Choroid plexus epithelial cell (primary cell): ENCODE results near the gene KLRG1.

Source experiments
- DNase-seq: peaks from one replicate; pipeline ENCODE4 v3.0.0-alpha.2; 2010; ENCODE audit warnings: low read depth
- H3K4me3 ChIP-seq: 2 replicates; pipeline ENCODE4 v1.5.1; 2011; ENCODE audit warnings: low read depth, mild to moderate bottlenecking, control low read depth, low read length, moderate library complexity
- CTCF ChIP-seq: conservative IDR thresholded peaks from 2 replicates; pipeline ENCODE4 v1.5.1; 2011; ENCODE audit warnings: low read depth, mild to moderate bottlenecking, control low read depth, inconsistent platforms, low read length, moderate library complexity

Gene KLRG1

GRCh38 chr12:8995021-8995775 lies 5.9 kb downstream of the KLRG1 start:
- TF ChIP-seq CTCF, result no peak
- no peak overlapping the region for H3K4me3 ChIP-seq
- DNase-seq, result no peak

GRCh38 chr12:8996682-8997405 lies 7.5 kb downstream of the KLRG1 start:
- H3K4me3 ChIP-seq, result no peak overlapping the region
- no peak for TF ChIP-seq CTCF
- peak; percentile 27 for DNase-seq

GRCh38 chr12:9001233-9001632 lies 11.9 kb downstream of the KLRG1 start:
- no peak for DNase-seq
- no peak for TF ChIP-seq CTCF
- H3K4me3 ChIP-seq, result no peak overlapping the region

- TF ChIP-seq CTCF, result no peak
- no peak overlapping the region for H3K4me3 ChIP-seq
- no peak for DNase-seq
Measured at GRCh38 chr12:9002335-9002734, 13.0 kb downstream of the KLRG1 start.

GRCh38 chr12:9022592-9022991 lies 33.2 kb downstream of the KLRG1 start:
- no peak for DNase-seq
- no peak for TF ChIP-seq CTCF
- H3K4me3 ChIP-seq, result no peak overlapping the region

- H3K4me3 ChIP-seq, result no peak overlapping the region
- DNase-seq, result no peak
- no peak for TF ChIP-seq CTCF
Measured at GRCh38 chr12:9024512-9024911, 35.2 kb downstream of the KLRG1 start.
